B cell (primary cell): Measurements from ENCODE around the gene ITGB1.

Source experiments
- EZH2 ChIP-seq: IDR thresholded peaks from 2 replicates; pipeline ENCODE4 v1.6.1; 2012; ENCODE audit warnings: borderline replicate concordance, low read depth, mild to moderate bottlenecking, moderate library complexity, low read length; ENCODE audit not compliant: insufficient read depth, poor library complexity, severe bottlenecking
- TF ChIP-seq, protein P1 (sequence below): fragments of 200-600 bp; IDR thresholded peaks from one replicate; pipeline ENCODE4 v1.8.0; 2022; ENCODE audit warnings: antibody characterized with exemption, mild to moderate bottlenecking

GRCh38 chr10:32929634-32930033 lies 28.4 kb downstream of the ITGB1 start:
- TF ChIP-seq, protein P1, sequence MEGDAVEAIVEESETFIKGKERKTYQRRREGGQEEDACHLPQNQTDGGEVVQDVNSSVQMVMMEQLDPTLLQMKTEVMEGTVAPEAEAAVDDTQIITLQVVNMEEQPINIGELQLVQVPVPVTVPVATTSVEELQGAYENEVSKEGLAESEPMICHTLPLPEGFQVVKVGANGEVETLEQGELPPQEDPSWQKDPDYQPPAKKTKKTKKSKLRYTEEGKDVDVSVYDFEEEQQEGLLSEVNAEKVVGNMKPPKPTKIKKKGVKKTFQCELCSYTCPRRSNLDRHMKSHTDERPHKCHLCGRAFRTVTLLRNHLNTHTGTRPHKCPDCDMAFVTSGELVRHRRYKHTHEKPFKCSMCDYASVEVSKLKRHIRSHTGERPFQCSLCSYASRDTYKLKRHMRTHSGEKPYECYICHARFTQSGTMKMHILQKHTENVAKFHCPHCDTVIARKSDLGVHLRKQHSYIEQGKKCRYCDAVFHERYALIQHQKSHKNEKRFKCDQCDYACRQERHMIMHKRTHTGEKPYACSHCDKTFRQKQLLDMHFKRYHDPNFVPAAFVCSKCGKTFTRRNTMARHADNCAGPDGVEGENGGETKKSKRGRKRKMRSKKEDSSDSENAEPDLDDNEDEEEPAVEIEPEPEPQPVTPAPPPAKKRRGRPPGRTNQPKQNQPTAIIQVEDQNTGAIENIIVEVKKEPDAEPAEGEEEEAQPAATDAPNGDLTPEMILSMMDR = no peak
- no peak for TF ChIP-seq EZH2
